Measurements from ENCODE around the gene ARNT2.

ARNT2 gene

DNA sequence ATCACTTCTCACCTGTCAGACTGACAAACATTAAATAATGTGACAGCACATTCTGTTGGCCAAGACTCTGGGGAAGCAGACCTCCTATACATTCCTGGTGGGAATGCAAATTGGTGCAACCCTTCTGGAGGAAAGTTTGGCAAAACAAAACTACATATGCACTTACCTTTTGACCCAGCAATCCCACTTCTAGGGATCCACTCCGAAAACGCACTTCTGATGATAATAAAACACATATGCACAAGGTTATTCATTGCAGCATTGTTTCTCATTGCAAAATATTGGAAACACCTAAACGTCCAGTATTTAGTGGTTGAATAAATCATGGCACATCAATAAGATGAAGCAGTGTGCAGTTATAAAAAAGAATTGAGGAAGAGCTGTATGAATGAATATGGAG lies 145.5 kb downstream of the ARNT2 start:
- no peak overlapping the region for H3K4me3 ChIP-seq (ENCODE audit: low read depth, low read length)
- DNase-seq (ENCODE audit: low read depth): no peak
- TF ChIP-seq, protein P1, sequence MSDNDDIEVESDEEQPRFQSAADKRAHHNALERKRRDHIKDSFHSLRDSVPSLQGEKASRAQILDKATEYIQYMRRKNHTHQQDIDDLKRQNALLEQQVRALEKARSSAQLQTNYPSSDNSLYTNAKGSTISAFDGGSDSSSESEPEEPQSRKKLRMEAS (IDR thresholded peaks at IDR 0.05; ENCODE audit: low read depth, low read length): no peak
- TF ChIP-seq, protein P2, sequence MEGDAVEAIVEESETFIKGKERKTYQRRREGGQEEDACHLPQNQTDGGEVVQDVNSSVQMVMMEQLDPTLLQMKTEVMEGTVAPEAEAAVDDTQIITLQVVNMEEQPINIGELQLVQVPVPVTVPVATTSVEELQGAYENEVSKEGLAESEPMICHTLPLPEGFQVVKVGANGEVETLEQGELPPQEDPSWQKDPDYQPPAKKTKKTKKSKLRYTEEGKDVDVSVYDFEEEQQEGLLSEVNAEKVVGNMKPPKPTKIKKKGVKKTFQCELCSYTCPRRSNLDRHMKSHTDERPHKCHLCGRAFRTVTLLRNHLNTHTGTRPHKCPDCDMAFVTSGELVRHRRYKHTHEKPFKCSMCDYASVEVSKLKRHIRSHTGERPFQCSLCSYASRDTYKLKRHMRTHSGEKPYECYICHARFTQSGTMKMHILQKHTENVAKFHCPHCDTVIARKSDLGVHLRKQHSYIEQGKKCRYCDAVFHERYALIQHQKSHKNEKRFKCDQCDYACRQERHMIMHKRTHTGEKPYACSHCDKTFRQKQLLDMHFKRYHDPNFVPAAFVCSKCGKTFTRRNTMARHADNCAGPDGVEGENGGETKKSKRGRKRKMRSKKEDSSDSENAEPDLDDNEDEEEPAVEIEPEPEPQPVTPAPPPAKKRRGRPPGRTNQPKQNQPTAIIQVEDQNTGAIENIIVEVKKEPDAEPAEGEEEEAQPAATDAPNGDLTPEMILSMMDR (IDR thresholded peaks at IDR 0.05; ENCODE audit: low read depth, low read length): no peak
- no peak for TF ChIP-seq MYC (IDR thresholded peaks at IDR 0.05; ENCODE audit: low read depth, low read length)
- TF ChIP-seq POLR2A (IDR thresholded peaks at IDR 0.05; ENCODE audit: extremely low read depth, insufficient read length): no peak

DNA sequence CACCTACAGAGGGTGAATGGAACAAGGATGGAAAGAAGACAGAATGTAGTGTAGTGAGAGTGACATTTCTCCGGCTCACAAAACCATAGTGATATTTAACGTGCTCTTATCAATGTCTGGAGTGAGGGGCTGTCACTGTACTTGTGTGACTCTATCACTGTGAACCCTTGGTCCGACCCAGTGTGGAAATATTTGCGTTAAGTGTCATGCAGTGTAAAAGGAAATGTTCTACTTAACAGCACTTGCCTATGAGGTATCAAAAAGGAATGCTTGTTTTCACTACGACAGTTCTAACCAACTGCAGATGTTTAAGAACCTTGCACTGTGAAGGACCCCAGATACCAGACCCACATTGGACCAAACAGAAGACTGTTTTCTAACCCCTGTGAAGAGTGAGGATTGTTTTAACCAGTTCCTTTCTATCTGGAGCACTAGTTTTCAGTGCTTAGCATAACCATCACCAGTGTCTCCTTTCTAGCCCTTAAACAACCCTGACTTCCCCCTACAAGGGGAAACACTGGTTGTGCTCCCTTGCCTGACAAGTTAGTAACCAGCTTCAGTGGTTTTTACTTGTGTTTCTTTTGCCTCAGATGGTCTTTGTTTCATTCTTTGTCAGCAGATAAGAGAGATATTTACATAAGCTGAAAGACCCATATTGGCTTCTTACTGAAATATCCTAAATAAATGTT lies 146.2 kb downstream of the ARNT2 start:
- DNase-seq (ENCODE audit: low read depth): no peak
- no peak overlapping the region for H3K4me3 ChIP-seq (ENCODE audit: low read depth, low read length)
- TF ChIP-seq, protein P2 (IDR thresholded peaks at IDR 0.05; ENCODE audit: low read depth, low read length): no peak
- TF ChIP-seq MYC (IDR thresholded peaks at IDR 0.05; ENCODE audit: low read depth, low read length) (no peak), POLR2A (IDR thresholded peaks at IDR 0.05; ENCODE audit: extremely low read depth, insufficient read length) (no peak)
- TF ChIP-seq, protein P1 (IDR thresholded peaks at IDR 0.05; ENCODE audit: low read depth, low read length): no peak

DNA sequence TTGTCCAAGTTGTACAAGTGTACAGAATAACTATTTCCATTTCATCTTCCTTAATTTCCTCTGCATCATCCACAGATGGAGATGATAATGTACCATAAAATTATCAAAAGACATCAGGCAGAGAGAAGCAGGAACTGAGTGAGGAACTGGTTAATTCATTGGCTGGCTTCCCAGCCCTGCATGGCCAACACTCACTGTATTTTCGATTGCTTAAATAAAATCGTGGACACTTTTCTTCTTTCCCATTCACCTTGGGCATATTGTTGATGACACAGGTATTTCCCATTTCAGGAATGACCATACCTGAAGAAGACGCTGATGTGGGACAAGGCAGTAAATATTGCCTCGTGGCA lies 146.7 kb downstream of the ARNT2 start:
- DNase-seq (ENCODE audit: low read depth): no peak
- H3K4me3 ChIP-seq (ENCODE audit: low read depth, low read length): no peak overlapping the region
- no peak for TF ChIP-seq MYC (IDR thresholded peaks at IDR 0.05; ENCODE audit: low read depth, low read length)
- no peak for TF ChIP-seq POLR2A (IDR thresholded peaks at IDR 0.05; ENCODE audit: extremely low read depth, insufficient read length)
- TF ChIP-seq, protein P1 (IDR thresholded peaks at IDR 0.05; ENCODE audit: low read depth, low read length): no peak
- TF ChIP-seq, protein P2 (IDR thresholded peaks at IDR 0.05; ENCODE audit: low read depth, low read length): no peak

DNA sequence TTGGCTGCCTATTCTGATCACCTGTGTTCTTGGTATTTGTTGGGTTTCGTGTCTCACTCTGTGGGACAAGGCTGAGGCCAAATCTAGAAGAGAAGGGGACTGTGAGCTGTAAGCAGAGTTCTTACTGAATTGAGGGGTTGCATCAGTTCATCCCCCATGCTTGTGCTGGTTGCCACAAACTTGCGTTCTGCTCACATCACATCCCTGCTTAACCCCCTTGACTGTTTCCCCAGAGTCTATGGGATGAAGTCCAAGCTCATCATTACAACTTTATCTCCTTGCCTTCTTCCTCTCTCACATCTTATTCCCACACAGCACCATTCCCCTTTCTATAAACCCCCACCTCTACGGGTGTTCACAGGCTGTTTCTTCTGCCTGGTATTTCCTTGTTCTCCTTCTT lies 147.2 kb downstream of the ARNT2 start:
- DNase-seq (ENCODE audit: low read depth): no peak
- no peak overlapping the region for H3K4me3 ChIP-seq (ENCODE audit: low read depth, low read length)
- TF ChIP-seq, protein P2 (IDR thresholded peaks at IDR 0.05; ENCODE audit: low read depth, low read length): no peak
- no peak for TF ChIP-seq MYC (IDR thresholded peaks at IDR 0.05; ENCODE audit: low read depth, low read length)
- TF ChIP-seq, protein P1 (IDR thresholded peaks at IDR 0.05; ENCODE audit: low read depth, low read length): no peak
- TF ChIP-seq POLR2A (IDR thresholded peaks at IDR 0.05; ENCODE audit: extremely low read depth, insufficient read length): no peak

DNA sequence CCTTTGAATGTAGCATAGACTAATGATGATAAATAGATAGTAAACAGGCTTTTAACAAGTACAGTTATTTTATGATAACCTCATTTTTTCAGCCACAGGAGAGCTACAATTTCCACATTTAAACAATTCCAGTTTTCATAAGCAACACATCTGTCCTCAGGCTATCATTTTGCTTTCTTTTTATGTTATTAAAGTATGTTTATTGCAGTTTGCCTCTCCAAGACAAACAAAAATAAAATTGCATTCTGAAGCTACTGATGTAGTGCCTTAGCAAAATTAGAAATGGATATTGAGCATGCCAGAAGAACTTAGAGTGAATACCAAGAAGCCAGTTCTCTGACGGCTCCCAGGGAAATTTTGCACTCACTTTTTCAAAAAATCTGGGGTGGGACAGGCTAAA lies 150.4 kb downstream of the ARNT2 start:
- no peak for DNase-seq (ENCODE audit: low read depth)
- TF ChIP-seq, protein P1 (IDR thresholded peaks at IDR 0.05; ENCODE audit: low read depth, low read length): no peak
- no peak overlapping the region for H3K4me3 ChIP-seq (ENCODE audit: low read depth, low read length)

DNA sequence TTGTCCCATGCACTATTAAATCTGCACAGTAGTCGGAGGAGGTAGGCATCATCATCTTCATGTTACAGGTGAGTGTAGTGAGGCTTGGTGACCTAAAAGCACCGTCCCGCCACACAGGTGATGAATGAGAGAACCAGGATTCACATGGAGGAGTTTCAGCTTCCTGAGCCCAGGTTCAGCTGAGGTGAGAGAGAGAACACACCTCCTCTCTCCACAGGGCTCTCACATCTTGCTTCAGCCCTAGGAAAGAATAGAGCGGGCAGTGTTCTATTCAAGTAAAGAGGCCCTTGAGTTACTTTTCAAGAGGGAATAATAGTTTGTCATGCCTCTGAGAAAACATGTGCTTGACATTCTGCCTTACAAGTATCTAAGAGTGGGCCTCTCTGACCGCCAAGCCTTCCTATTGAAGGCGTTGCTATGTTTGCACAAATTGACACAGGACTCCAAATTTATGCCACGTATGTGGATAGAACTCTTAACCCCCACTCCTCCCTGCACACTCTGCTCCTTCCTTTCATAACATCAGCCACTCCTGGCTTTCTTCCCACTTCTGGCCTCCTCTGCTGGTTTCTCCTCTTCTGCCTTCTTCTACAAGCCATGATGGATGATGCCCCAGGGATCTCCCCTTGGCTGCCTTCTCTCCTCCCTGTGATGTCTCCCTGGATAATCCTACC lies 152.6 kb downstream of the ARNT2 start:
- no peak overlapping the region for H3K4me3 ChIP-seq (ENCODE audit: low read depth, low read length)
- TF ChIP-seq, protein P1 (IDR thresholded peaks at IDR 0.05; ENCODE audit: low read depth, low read length): no peak
- TF ChIP-seq MYC (IDR thresholded peaks at IDR 0.05; ENCODE audit: low read depth, low read length) (no peak), POLR2A (IDR thresholded peaks at IDR 0.05; ENCODE audit: extremely low read depth, insufficient read length) (no peak)
- TF ChIP-seq, protein P2 (IDR thresholded peaks at IDR 0.05; ENCODE audit: low read depth, low read length): no peak
- no peak for DNase-seq (ENCODE audit: low read depth)

All from NB4 (cell line).